ENCODE measurements around the gene RAB3IL1. TPM values are rescaled to one million over a fixed set of nuclear protein-coding genes. Genes with fewer than 3 reads are reported as not detected.
A peak's percentile ranks its signal among the peaks of the same experiment; 100 is the strongest.

Gene RAB3IL1
- total and polyA plus RNA-seq, 2 of the 13 experiments (the other 11 are each of a cell fraction or from before 2014, with no cell fraction given): 1.2 to 2.0 TPM

DNA sequence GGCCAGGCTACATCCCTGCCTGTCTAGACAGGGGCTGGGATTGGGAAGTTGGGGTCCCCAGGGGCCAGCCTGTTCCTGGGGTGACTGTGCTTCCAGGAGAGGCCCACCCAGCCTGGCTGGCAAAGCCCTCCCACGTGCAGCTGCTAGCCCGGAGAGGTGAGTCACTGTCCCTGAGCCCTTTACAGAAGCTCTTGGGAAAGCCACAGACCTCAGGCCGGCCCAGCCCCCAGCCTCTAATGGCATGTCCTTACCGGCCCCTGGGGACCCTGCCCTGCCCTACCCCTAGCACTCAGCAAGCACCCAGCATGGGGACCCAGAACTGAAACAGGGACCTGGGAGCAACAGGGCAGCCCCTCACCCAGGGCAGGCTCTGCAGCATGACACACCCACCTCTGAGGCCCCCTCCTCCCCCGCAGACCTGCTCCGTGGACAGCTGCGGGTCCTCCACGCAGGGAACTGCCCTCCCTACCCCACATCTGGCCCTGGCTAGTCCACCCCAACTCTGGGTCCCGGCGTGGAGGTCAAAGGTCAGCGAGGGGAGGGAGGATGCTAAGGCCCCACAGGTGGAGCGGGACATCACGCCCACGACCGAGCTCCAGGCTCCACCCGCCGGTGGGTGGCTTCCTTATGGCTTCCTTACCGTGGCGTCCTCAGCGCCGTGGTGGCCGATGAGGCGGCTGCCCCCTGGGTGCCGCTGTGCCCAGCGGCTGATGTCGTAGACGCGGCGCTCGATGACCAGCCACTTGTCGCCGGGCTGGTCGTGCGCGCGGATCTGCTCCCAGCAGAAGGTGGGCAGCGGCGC, 26.6 kb downstream of the RAB3IL1 start (continued):
- TF ChIP-seq, protein P1, sequence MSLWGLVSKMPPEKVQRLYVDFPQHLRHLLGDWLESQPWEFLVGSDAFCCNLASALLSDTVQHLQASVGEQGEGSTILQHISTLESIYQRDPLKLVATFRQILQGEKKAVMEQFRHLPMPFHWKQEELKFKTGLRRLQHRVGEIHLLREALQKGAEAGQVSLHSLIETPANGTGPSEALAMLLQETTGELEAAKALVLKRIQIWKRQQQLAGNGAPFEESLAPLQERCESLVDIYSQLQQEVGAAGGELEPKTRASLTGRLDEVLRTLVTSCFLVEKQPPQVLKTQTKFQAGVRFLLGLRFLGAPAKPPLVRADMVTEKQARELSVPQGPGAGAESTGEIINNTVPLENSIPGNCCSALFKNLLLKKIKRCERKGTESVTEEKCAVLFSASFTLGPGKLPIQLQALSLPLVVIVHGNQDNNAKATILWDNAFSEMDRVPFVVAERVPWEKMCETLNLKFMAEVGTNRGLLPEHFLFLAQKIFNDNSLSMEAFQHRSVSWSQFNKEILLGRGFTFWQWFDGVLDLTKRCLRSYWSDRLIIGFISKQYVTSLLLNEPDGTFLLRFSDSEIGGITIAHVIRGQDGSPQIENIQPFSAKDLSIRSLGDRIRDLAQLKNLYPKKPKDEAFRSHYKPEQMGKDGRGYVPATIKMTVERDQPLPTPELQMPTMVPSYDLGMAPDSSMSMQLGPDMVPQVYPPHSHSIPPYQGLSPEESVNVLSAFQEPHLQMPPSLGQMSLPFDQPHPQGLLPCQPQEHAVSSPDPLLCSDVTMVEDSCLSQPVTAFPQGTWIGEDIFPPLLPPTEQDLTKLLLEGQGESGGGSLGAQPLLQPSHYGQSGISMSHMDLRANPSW (CRISPR knock-in tag; IDR thresholded peaks at IDR 0.05; ENCODE audit: borderline replicate concordance): no peak
- no peak for TF ChIP-seq ZNF138 (CRISPR knock-in tag; IDR thresholded peaks at IDR 0.05; ENCODE audit: low read depth)
- TF ChIP-seq ZNF773 (CRISPR knock-in tag; IDR thresholded peaks at IDR 0.05; ENCODE audit: borderline replicate concordance): no peak
- TF ChIP-seq GABPA (IDR thresholded peaks at IDR 0.05; ENCODE audit: low read depth, low read length): no peak
- TF ChIP-seq GABPA (CRISPR knock-in tag; IDR thresholded peaks at IDR 0.05; ENCODE audit: low read depth): no peak
- TF ChIP-seq ZNF354B (CRISPR knock-in tag; IDR thresholded peaks at IDR 0.05): no peak
- TF ChIP-seq, protein P2, sequence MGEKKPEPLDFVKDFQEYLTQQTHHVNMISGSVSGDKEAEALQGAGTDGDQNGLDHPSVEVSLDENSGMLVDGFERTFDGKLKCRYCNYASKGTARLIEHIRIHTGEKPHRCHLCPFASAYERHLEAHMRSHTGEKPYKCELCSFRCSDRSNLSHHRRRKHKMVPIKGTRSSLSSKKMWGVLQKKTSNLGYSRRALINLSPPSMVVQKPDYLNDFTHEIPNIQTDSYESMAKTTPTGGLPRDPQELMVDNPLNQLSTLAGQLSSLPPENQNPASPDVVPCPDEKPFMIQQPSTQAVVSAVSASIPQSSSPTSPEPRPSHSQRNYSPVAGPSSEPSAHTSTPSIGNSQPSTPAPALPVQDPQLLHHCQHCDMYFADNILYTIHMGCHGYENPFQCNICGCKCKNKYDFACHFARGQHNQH (CRISPR knock-in tag; IDR thresholded peaks at IDR 0.05): no peak
- TF ChIP-seq DNMT1 (CRISPR knock-in tag; IDR thresholded peaks at IDR 0.05): peak; percentile 68
- TF ChIP-seq ZNF777 (CRISPR knock-in tag; IDR thresholded peaks at IDR 0.05): peak; percentile 82
- 0 out of 2 replicates have a peak, but pooled peaks have one; percentile 58 for TF ChIP-seq ZNF333 (CRISPR knock-in tag; IDR thresholded peaks at IDR 0.05; ENCODE audit: borderline replicate concordance)
- no peak for TF ChIP-seq ZNF446 (CRISPR knock-in tag; IDR thresholded peaks at IDR 0.05)
- TF ChIP-seq, protein P3, sequence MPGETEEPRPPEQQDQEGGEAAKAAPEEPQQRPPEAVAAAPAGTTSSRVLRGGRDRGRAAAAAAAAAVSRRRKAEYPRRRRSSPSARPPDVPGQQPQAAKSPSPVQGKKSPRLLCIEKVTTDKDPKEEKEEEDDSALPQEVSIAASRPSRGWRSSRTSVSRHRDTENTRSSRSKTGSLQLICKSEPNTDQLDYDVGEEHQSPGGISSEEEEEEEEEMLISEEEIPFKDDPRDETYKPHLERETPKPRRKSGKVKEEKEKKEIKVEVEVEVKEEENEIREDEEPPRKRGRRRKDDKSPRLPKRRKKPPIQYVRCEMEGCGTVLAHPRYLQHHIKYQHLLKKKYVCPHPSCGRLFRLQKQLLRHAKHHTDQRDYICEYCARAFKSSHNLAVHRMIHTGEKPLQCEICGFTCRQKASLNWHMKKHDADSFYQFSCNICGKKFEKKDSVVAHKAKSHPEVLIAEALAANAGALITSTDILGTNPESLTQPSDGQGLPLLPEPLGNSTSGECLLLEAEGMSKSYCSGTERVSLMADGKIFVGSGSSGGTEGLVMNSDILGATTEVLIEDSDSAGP (CRISPR knock-in tag; IDR thresholded peaks at IDR 0.05; ENCODE audit: borderline replicate concordance): peak; percentile 21; the same call in 1 of the 2 replicates
- TF ChIP-seq ARID2 (CRISPR knock-in tag; IDR thresholded peaks at IDR 0.05; ENCODE audit: borderline replicate concordance): no peak
- no peak for TF ChIP-seq PRPF4 (IDR thresholded peaks at IDR 0.05; ENCODE audit: low read depth, low read length, poor library complexity, severe bottlenecking)
- no peak for TF ChIP-seq ZNF816 (CRISPR knock-in tag; IDR thresholded peaks at IDR 0.05; ENCODE audit: borderline replicate concordance)
- TF ChIP-seq HOXA3 (CRISPR knock-in tag; IDR thresholded peaks at IDR 0.05): no peak
- no peak for TF ChIP-seq THAP7 (CRISPR knock-in tag; IDR thresholded peaks at IDR 0.05)
- TF ChIP-seq SCMH1 (CRISPR knock-in tag; IDR thresholded peaks at IDR 0.05; ENCODE audit: borderline replicate concordance): no peak
- no peak for TF ChIP-seq HOMEZ (CRISPR knock-in tag; IDR thresholded peaks at IDR 0.05; ENCODE audit: low read depth)
- TF ChIP-seq JARID2 (CRISPR knock-in tag; IDR thresholded peaks at IDR 0.05; ENCODE audit: insufficient replicate concordance): no peak
- no peak for TF ChIP-seq MLLT10 (CRISPR knock-in tag; IDR thresholded peaks at IDR 0.05)
- TF ChIP-seq HDAC1 (CRISPR knock-in tag; IDR thresholded peaks at IDR 0.05): peak; percentile 51; the same call in 1 of the 2 replicates
